HG02623 (cell line): ENCODE measurements around the gene ELF1.
"Not testable (repeated sequence)": the region's sequence is repeated elsewhere in the genome, so short reads cannot be mapped to it uniquely, and the experiment has no call there.

ENCODE experiments used
- ATAC-seq: cut with Tn5 transposase; IDR thresholded peaks from one replicate; pipeline ENCODE4 v1.9.1; 2021; ENCODE audit warnings: moderate library complexity; ENCODE audit not compliant: unreplicated experiment

The ELF1 gene

GRCh38 chr13:40983725-40984667 is 35.1 kb downstream of the ELF1 start:
- no peak for ATAC-seq

GRCh38 chr13:40983259-40983658 is 35.9 kb downstream of the ELF1 start:
- no peak for ATAC-seq

- peak; percentile 60 for ATAC-seq
Measured at GRCh38 chr13:40982772-40983171, 36.3 kb downstream of the ELF1 start.

- ATAC-seq: no peak
Measured at GRCh38 chr13:40981949-40982348, 37.2 kb downstream of the ELF1 start.

- ATAC-seq: no peak
Measured at GRCh38 chr13:40981361-40981760, 37.8 kb downstream of the ELF1 start.

- no peak for ATAC-seq
Measured at GRCh38 chr13:40980461-40980860, 38.7 kb downstream of the ELF1 start.

- ATAC-seq: no peak
Measured at GRCh38 chr13:40979232-40979631, 39.9 kb downstream of the ELF1 start.

GRCh38 chr13:40978109-40978508 is 41.0 kb downstream of the ELF1 start:
- not testable (repeated sequence) for ATAC-seq

GRCh38 chr13:40975441-40975840 is 43.7 kb downstream of the ELF1 start:
- ATAC-seq: no peak

GRCh38 chr13:40974460-40975407 is 44.4 kb downstream of the ELF1 start:
- ATAC-seq: peak; percentile 76

GRCh38 chr13:40973409-40973808 is 45.7 kb downstream of the ELF1 start:
- no peak for ATAC-seq

- no peak for ATAC-seq
Measured at GRCh38 chr13:40971321-40971720, 47.8 kb downstream of the ELF1 start.

GRCh38 chr13:40970803-40971202 is 48.3 kb downstream of the ELF1 start:
- no peak for ATAC-seq

- peak; percentile 62 for ATAC-seq
Measured at GRCh38 chr13:40969169-40969901, 49.8 kb downstream of the ELF1 start.

- no peak for ATAC-seq
Measured at GRCh38 chr13:40968416-40969000, 50.6 kb downstream of the ELF1 start.

- no peak for ATAC-seq
Measured at GRCh38 chr13:40966298-40966697, 52.8 kb downstream of the ELF1 start.

- no peak for ATAC-seq
Measured at GRCh38 chr13:40963927-40964326, 55.2 kb downstream of the ELF1 start.

- ATAC-seq: no peak
Measured at GRCh38 chr13:40961826-40962225, 57.3 kb downstream of the ELF1 start.

GRCh38 chr13:40961214-40961613 is 57.9 kb downstream of the ELF1 start:
- ATAC-seq: no peak

- no peak for ATAC-seq
Measured at GRCh38 chr13:40960716-40961115, 58.4 kb downstream of the ELF1 start.

GRCh38 chr13:40958655-40959054 is 60.5 kb downstream of the ELF1 start:
- ATAC-seq: no peak
